ENCODE results near the gene PM20D2.

DNA sequence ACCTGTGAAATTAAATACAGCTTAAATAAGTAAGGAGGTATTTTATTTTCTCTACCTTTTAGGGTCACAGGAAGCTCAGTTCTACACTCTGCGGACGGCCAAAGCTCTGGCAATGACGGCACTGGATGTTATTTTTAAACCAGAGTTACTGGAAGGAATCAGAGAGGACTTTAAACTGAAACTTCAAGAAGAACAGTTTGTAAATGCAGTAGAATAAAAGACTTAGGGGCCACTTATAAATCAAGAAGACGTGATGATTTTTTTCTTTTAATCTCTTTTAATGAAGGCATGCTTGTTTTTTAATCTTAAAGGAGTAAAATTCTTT lies 16.2 kb downstream of the PM20D2 start:
- TF ChIP-seq POLR2A (IDR thresholded peaks at IDR 0.05; ENCODE audit: low read depth, low read length) (no peak), SPI1 (IDR thresholded peaks at IDR 0.05; ENCODE audit: low read depth, low read length) (no peak), TAF1 (IDR thresholded peaks at IDR 0.05; ENCODE audit: low read depth, low read length) (no peak)

Measured in GM12891 (cell line).